MCF 10A (cell line): ENCODE measurements around the gene EOLA1. TPM values are rescaled to one million over a fixed set of nuclear protein-coding genes. Genes with fewer than 3 reads are reported as not detected.
"Not testable (repeated sequence)": the region's sequence is repeated elsewhere in the genome, so short reads cannot be mapped to it uniquely, and the experiment has no call there.

Experiments used
- BruUV-seq: library from RNA; stranded (reverse); fragments of 400-500 nt; replicated peaks from 2 replicates; lab custom pipeline; 2021; lab: Mats Ljungman, UMichigan
- CTCF ChIA-PET: fragments of 300-600 bp; sonication (Branson Sonifier 250); formaldehyde crosslinking; extraction: SDS; loops from one replicate; lab custom pipeline; 2021; ENCODE audit warnings: antibody characterized with exemption, inconsistent platforms; lab: Yijun Ruan, JAX
- POLR2A ChIA-PET: fragments of 300-600, 350-650 bp; sonication (Branson Sonifier 250); formaldehyde crosslinking; extraction: SDS; loops from one replicate; lab custom pipeline; 2020; ENCODE audit warnings: antibody characterized with exemption, inconsistent platforms; lab: Yijun Ruan, JAX
- DNase-seq: peaks from one replicate; pipeline ENCODE4 v3.0.0-alpha.2; 2018; ENCODE audit not compliant: unreplicated experiment
- H3K27ac Mint-ChIP-seq: one replicate; pipeline ENCODE4 v1.8.0; 2022; ENCODE audit warnings: mild to moderate bottlenecking, low read depth, mixed read lengths; ENCODE audit not compliant: unreplicated experiment
- H3K27me3 Mint-ChIP-seq: one replicate; pipeline ENCODE4 v1.8.0; 2022; ENCODE audit warnings: mixed read lengths; ENCODE audit not compliant: insufficient read depth, unreplicated experiment
- H3K36me3 Mint-ChIP-seq: one replicate; pipeline ENCODE4 v1.8.0; 2022; ENCODE audit warnings: mild to moderate bottlenecking, moderate library complexity, mixed read lengths; ENCODE audit not compliant: insufficient read depth, unreplicated experiment
- H3K4me1 Mint-ChIP-seq: one replicate; pipeline ENCODE4 v1.8.0; 2022; ENCODE audit warnings: mixed read lengths; ENCODE audit not compliant: insufficient read depth, unreplicated experiment
- H3K4me3 Mint-ChIP-seq: one replicate; pipeline ENCODE4 v1.8.0; 2022; ENCODE audit warnings: mild to moderate bottlenecking, moderate library complexity, mixed read lengths; ENCODE audit not compliant: unreplicated experiment
- H3K9me3 Mint-ChIP-seq: one replicate; pipeline ENCODE4 v1.8.0; 2022; ENCODE audit warnings: mixed read lengths; ENCODE audit not compliant: unreplicated experiment
- intact Hi-C: fragments of 100-400 bp; cut with micrococcal nuclease; formaldehyde crosslinking; loops from 2 replicates; pipeline ENCODE4 v1.14.1; 2022
- total RNA-seq: library from RNA; stranded (reverse); gene quantifications from 2 replicates; pipeline ENCODE4 v1.2.3, GENCODE V29; 2022
- TF ChIP-seq, protein P1 (sequence below): fragments of 200-600 bp; IDR thresholded peaks from one replicate; pipeline ENCODE4 v1.8.0; 2022; ENCODE audit warnings: antibody characterized with exemption, mild to moderate bottlenecking; ENCODE audit not compliant: unreplicated experiment

The EOLA1 gene
- total RNA-seq, 1 experiment from 2014 or later = 18.2 TPM

DNA sequence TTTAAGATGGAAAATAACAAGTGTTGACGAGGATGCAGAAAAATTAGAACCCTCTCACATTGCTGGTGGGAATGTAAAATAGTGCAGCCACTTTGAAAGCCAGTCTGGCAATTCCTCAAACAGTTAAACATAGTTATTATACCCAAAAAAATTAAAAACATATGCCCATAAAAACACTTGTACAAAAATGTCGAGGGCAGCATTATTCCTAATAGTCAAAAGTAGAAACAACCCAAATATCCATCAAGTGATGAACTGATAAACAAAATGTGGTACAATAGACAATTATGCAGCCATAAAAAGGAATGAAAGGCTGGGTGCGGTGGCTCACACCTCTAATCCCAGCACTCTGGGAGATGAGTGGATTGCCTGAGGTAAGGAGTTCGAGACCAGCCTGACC, 42.0 kb upstream of the EOLA1 start:
- DNase-seq = no peak
- TF ChIP-seq, protein P1, sequence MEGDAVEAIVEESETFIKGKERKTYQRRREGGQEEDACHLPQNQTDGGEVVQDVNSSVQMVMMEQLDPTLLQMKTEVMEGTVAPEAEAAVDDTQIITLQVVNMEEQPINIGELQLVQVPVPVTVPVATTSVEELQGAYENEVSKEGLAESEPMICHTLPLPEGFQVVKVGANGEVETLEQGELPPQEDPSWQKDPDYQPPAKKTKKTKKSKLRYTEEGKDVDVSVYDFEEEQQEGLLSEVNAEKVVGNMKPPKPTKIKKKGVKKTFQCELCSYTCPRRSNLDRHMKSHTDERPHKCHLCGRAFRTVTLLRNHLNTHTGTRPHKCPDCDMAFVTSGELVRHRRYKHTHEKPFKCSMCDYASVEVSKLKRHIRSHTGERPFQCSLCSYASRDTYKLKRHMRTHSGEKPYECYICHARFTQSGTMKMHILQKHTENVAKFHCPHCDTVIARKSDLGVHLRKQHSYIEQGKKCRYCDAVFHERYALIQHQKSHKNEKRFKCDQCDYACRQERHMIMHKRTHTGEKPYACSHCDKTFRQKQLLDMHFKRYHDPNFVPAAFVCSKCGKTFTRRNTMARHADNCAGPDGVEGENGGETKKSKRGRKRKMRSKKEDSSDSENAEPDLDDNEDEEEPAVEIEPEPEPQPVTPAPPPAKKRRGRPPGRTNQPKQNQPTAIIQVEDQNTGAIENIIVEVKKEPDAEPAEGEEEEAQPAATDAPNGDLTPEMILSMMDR = no peak
- H3K4me1 Mint-ChIP-seq = peaks cover 16% of the 10 kb centered on the region
- ChIA-PET CTCF (interaction anchor here (0.7 kb wide), 1 partner anchor 1429 kb away, joined by 4 read pairs; no protein-coding TSS in a partner anchor), POLR2A (no interaction called here)
- H3K9me3 Mint-ChIP-seq = no peaks in the 10 kb centered on the region
- no TSS peak for BruUV-seq
- H3K4me3 Mint-ChIP-seq = no peak overlapping the region
- no peaks in the 10 kb centered on the region for H3K27me3 Mint-ChIP-seq
- no peak overlapping the region for H3K27ac Mint-ChIP-seq
- intact Hi-C loops = no loop called here
- H3K36me3 Mint-ChIP-seq = peaks cover 41% of the 10 kb centered on the region

GRCh38 chrX:149499766-149500165, 41.0 kb upstream of the EOLA1 start:
- no peak for DNase-seq
- Mint-ChIP-seq H3K36me3 (peaks cover 41% of the 10 kb centered on the region), H3K27me3 (no peaks in the 10 kb centered on the region), H3K9me3 (no peaks in the 10 kb centered on the region), H3K27ac (no peak overlapping the region), H3K4me1 (peaks cover 22% of the 10 kb centered on the region), H3K4me3 (no peak overlapping the region)
- intact Hi-C loops = no loop called here
- ChIA-PET POLR2A (interaction anchor here (0.6 kb wide), 1 partner anchor 1546 kb away, joined by 3 read pairs; no protein-coding TSS in a partner anchor), CTCF (no interaction called here)
- TF ChIP-seq, protein P1 = no peak
- BruUV-seq = no TSS peak

DNA sequence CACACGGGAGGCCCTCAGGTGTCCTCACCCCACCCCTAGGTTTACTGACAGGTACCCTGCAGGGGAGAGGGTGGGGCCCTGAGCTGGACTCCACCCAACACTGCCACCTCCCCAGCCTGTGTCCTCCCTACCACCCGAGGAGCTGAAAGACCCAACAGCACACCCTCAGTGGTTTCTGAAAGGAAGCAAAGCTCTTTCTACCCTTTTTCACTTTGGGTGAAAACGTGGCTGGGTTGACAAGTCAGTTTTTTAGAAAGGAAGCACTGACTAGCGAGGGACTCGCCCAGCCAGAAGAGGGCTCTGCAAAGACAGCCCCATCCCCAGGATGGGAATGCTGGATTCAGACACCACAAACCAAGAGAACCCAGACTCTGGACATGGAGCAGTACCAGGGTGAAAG, 37.9 kb upstream of the EOLA1 start:
- POLR2A ChIA-PET, H3K27ac Mint-ChIP-seq: not testable (repeated sequence)

DNA sequence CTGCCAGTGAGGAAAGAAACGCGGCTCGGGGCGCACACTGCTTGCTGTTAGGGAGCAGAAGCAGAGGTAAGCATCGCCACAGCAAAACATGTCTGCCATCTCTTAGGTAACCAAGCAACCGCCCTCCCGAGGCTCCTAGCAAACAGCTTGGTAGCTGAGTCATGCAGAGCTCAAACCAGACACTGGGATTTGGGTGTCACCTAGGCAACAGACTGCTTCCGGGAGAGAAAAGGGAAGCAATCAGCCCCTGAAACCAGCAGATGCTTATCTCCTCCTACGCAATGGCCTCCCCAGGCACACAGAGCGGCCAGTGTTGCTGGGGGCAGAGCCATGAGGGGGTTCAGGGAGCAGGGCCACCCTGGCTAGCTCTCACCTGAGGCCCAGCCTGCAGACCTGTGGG, 37.4 kb upstream of the EOLA1 start:
- CTCF ChIA-PET = interaction anchor here (0.6 kb wide), 1 partner anchor 1060 kb away, joined by 4 read pairs; no protein-coding TSS in a partner anchor
- peaks cover 23% of the 10 kb centered on the region for H3K36me3 Mint-ChIP-seq
- intact Hi-C loops, DNase-seq, H3K4me3 Mint-ChIP-seq, H3K27ac Mint-ChIP-seq, BruUV-seq, H3K9me3 Mint-ChIP-seq, H3K27me3 Mint-ChIP-seq: not testable (repeated sequence)
- POLR2A ChIA-PET = interaction anchor here (2.5 to 3.0 kb wide), 2 partner anchors 9 to 37 kb away, joined by 12 to 20 read pairs; partner anchors contain the start of gene EOLA1
- peaks cover 12% of the 10 kb centered on the region for H3K4me1 Mint-ChIP-seq

More for the DNA sequence above, 37.9 kb upstream of the EOLA1 start:
- CTCF ChIA-PET, BruUV-seq, H3K9me3 Mint-ChIP-seq, intact Hi-C loops, H3K4me3 Mint-ChIP-seq, DNase-seq, H3K27me3 Mint-ChIP-seq: not testable (repeated sequence)
- Mint-ChIP-seq H3K36me3 (peaks cover 26% of the 10 kb centered on the region), H3K4me1 (peaks cover 14% of the 10 kb centered on the region)

DNA sequence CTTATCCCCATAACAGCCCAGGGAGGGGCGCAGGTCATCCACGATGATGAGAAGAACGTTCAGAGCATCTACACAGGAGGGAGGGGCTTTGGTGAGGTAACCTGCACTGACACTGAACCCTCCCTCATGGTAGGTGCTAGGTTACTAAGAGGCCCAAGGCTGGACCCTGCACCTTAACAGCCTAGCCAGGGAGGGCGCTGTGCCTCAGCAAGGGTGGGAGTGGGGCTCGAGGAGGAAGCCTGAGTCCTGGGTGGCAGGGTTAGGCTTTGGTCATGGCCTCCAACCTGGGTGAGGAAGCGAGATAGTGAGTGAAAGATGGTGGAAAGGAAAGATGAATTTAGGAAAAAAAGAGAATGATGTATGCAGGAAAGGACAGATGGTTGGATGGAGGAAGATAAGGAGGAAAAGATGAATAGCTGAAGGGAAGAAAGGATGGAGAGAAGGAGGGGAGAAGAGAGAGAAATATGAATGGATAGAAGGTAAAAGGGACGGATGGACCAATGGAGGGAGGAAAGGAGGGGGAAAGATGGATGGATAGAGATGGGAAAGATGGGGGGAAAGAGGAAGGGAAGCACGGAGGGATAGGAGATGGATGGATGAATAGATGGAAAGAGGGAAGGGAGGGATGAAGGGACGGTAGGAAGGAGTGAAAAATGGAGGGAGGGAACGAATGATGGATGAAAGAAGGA, 36.4 kb upstream of the EOLA1 start:
- intact Hi-C loops = no loop called here
- Mint-ChIP-seq H3K9me3 (no peaks in the 10 kb centered on the region), H3K4me3 (peak overlapping the region; percentile 77), H3K4me1 (peaks cover 12% of the 10 kb centered on the region), H3K36me3 (peaks cover 16% of the 10 kb centered on the region), H3K27me3 (no peaks in the 10 kb centered on the region), H3K27ac (peak overlapping the region; percentile 66)
- POLR2A ChIA-PET = interaction anchor here (0.7 to 3.0 kb wide), 3 partner anchors 10 to 1785 kb away, joined by 3 to 20 read pairs (median 12); partner anchors contain the start of gene EOLA1
- TF ChIP-seq, protein P1 = peak; percentile 7
- BruUV-seq = TSS peak; percentile 42
- CTCF ChIA-PET = interaction anchor here (0.6 to 1.0 kb wide), 3 partner anchors 9 to 1061 kb away, joined by 4 read pairs; no protein-coding TSS in a partner anchor
- no peak for DNase-seq
